ENCODE measurements around the gene KCNAB1. TPM values are rescaled to one million over a fixed set of nuclear protein-coding genes. Genes with fewer than 3 reads are reported as not detected.

Gene KCNAB1
- total and polyA plus RNA-seq, 2 of the 8 experiments (the other 6 are each of a cell fraction or from before 2014, with no cell fraction given), result 0.51 to 2.3 TPM

DNA sequence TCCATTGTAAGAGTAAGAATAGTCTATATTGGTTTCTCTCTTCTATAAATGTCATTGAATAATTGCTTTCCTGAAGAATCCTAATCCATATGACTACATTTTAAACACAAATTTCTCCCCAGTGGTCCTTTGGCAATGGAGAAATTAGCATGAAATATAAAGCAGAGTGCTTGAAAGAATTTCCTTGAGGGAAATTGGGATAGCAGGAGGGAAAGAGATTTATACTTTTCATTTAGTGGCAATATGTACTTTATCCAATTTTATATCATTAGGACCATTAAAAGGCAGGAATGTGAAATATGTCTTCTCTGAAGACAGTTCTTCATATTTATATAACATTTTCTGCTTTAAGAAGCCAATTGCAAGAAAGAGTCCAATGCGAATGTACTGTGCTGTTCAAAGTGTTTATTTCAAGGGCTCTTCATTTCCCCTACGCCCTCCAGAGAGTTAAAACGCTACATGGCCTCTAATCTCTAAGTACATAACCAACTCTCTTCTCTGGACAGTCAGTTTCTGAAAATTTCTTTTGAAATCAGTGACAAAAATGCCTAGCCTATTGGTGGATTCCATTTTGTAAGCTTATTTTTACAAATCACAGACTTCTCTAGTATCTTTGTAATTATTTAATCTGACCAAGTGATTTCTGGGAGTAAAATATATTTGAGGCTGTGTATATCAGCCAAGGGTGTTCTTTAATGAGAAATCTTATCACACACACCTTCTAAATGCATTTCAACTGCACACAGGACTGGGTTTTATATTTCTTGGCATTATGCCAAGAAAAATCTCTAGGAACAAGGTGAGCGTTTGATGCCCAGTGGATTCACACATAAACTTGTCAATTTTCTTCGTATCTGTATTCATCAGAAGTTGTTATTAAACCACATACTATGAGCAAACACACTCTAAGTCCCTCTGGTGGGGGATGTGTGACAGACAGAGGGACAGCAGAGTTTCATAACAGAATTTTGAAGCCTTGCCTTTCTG, 51.2 kb downstream of the KCNAB1 start:
- Histone ChIP-seq H3K27me3 (replicated peaks in 1 of 4; ENCODE audit: control insufficient read depth in 3 of 4, extremely low read depth in 1 of 4, insufficient read depth in 3 of 4, low read length in 3 of 4) (no peaks in the 10 kb centered on the region), H3K23me2 (ENCODE audit: low read depth, low read length) (no peaks in the 10 kb centered on the region), H2BK5ac (ENCODE audit: low read depth, low read length) (no peak overlapping the region), H3K27ac (ENCODE audit: low read depth, low read length) (no peak overlapping the region), H2BK15ac (ENCODE audit: low read length) (no peak overlapping the region), H3K4me1 (replicated peaks in 1 of 4; ENCODE audit: control insufficient read depth in 3 of 4, insufficient read depth in 4 of 4, low read length in 3 of 4) (no peaks in the 10 kb centered on the region), H2AK5ac (ENCODE audit: low read depth, low read length) (no peak overlapping the region), H3K18ac (ENCODE audit: extremely low read depth, low read length) (no peak overlapping the region), H2BK20ac (ENCODE audit: low read length) (no peak overlapping the region), H4K5ac (ENCODE audit: insufficient read length, low read depth, low read length) (no peak overlapping the region), H4K20me1 (replicated peaks in 1 of 2; ENCODE audit: control insufficient read depth in 1 of 2, insufficient read depth in 2 of 2, low read length in 2 of 2) (no peaks in the 10 kb centered on the region), H3K4me2 (ENCODE audit: insufficient read depth in 1 of 2, low read depth in 2 of 2, low read length in 2 of 2) (no peak overlapping the region), H2BK120ac (replicated peaks; ENCODE audit: low read depth, low read length) (no peak overlapping the region), H4K91ac (replicated peaks; ENCODE audit: insufficient read length, low read length) (no peak overlapping the region), H3K14ac (ENCODE audit: insufficient read length) (no peak overlapping the region), H3K4ac (replicated peaks; ENCODE audit: insufficient read length, low read depth, low read length) (no peak overlapping the region), H3K79me1 (ENCODE audit: low read depth, low read length) (no peaks in the 10 kb centered on the region), H2BK12ac (ENCODE audit: low read depth, low read length) (no peak overlapping the region), H3K9me3 (ENCODE audit: insufficient read depth in 2 of 2, low read depth in 1 of 2, low read length in 1 of 2) (no peaks in the 10 kb centered on the region), H4K8ac (ENCODE audit: extremely low read depth, insufficient read depth, low read length) (no peak overlapping the region), H3K23ac (ENCODE audit: insufficient read length) (no peak overlapping the region), H3K56ac (replicated peaks; ENCODE audit: insufficient read length, low read depth, low read length) (no peak overlapping the region), H3K4me3 (ENCODE audit: extremely low read depth in 1 of 4, insufficient read depth in 2 of 4, low read depth in 3 of 4, low read length in 4 of 4) (no peak overlapping the region), H3K79me2 (ENCODE audit: control insufficient read depth in 1 of 2, insufficient read depth in 2 of 2, low read length in 2 of 2) (no peaks in the 10 kb centered on the region), H3K9ac (replicated peaks in 1 of 4; ENCODE audit: extremely low read depth in 1 of 4, low read depth in 3 of 4, low read length in 3 of 4) (no peak overlapping the region), H2AFZ (ENCODE audit: low read length) (no peak overlapping the region), H3K36me3 (ENCODE audit: control insufficient read depth in 2 of 4, insufficient read depth in 4 of 4, low read length in 3 of 4) (no peaks in the 10 kb centered on the region)
- TF ChIP-seq CHD2 (IDR thresholded peaks at IDR 0.05; ENCODE audit: low read length) (no peak), NANOG (IDR thresholded peaks at IDR 0.05; ENCODE audit: insufficient read depth, low read depth, low read length, poor library complexity, severe bottlenecking) (no peak), SIRT6 (IDR thresholded peaks at IDR 0.05; ENCODE audit: low read length) (no peak), TCF12 (IDR thresholded peaks at IDR 0.05; ENCODE audit: low read depth, low read length) (no peak), KDM4A (IDR thresholded peaks at IDR 0.05; ENCODE audit: low read depth, low read length, severe bottlenecking) (no peak), SAP30 (IDR thresholded peaks at IDR 0.05; ENCODE audit: insufficient read depth, insufficient replicate concordance, low read length) (no peak)
- POLR2A ChIA-PET (ENCODE audit: partially characterized antibody), result no interaction called here
- DNase-seq (ENCODE audit: low read depth in 1 of 2, low spot score in 2 of 2) (no peak), FAIRE-seq (no peak)
- 86% methylated on average over 5 of the region's 5 CpGs; no CpG with 5 or more reads in 1 of the 2 experiments for WGBS, 2 experiments (ENCODE audit: extremely low coverage in 1 of 2, insufficient coverage in 1 of 2, insufficient read length in 1 of 2, insufficient replicate concordance in 2 of 2, low coverage in 1 of 2, low lambda C conversion rate in 2 of 2, missing lambda C conversion rate in 1 of 2)
- CTCF ChIA-PET (ENCODE audit: partially characterized antibody), result interaction anchor here (1.1 to 5.4 kb wide), 5 partner anchors 9 to 337 kb away, joined by 4 to 61 read pairs (median 4); no protein-coding TSS in a partner anchor

All from H1 (cell line).